ENCODE results near the gene GSTT4. TPM values are rescaled to one million over a fixed set of nuclear protein-coding genes. Genes with fewer than 3 reads are reported as not detected.
"Not testable (repeated sequence)": the region's sequence is repeated elsewhere in the genome, so short reads cannot be mapped to it uniquely, and the experiment has no call there.

The GSTT4 gene
- total RNA-seq, 2 donors from 2014 or later, result not detected

- Histone ChIP-seq H3K9me3 (no peaks in the 10 kb centered on the region), H3K9ac (ENCODE audit: low read depth in 2 of 2, low read length in 2 of 2) (no peak overlapping the region), H3K4me3 (no peak overlapping the region), H3K36me3 (peaks cover 13% of the 10 kb centered on the region), H3K27ac (no peak overlapping the region), H3K4me1 (no peaks in the 10 kb centered on the region), H3K27me3 (no peaks in the 10 kb centered on the region)
- DNase-seq, result no peak
- TF ChIP-seq CTCF (IDR thresholded peaks at IDR 0.05), result no peak
- intact Hi-C loops (cut with DNase I), result loop anchor here (10.0 kb wide), 1 partner anchor 75 kb away; no protein-coding TSS in a partner anchor
These were observed 44.7 kb upstream of the GSTT4 start for GRCh38 chr22:24049978-24050377.

DNA sequence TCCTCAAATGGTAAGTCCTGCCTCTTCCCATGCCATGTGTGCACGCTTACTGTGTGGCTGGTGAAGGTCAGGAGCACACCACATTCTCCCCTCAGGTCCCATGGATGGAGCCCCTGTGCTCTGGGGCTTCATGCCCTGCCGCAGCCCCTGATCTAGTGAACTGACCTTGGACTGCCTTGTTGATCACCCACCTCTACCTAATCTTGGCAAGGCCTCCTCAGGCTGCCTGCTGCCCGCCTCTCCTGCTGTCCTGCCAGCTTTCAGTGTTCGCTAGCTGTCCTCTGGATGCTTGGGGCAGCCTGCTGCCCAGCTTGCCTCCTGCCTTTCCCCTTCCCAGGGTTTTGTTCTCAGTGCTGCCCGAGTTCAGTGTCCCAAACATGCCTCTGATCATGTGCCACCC is 44.0 kb upstream of the GSTT4 start:
- peaks cover 8% of the 10 kb centered on the region for H3K36me3 ChIP-seq
- intact Hi-C loops (cut with DNase I), result loop anchor here (10.0 kb wide), 1 partner anchor 76 kb away; no protein-coding TSS in a partner anchor

DNA sequence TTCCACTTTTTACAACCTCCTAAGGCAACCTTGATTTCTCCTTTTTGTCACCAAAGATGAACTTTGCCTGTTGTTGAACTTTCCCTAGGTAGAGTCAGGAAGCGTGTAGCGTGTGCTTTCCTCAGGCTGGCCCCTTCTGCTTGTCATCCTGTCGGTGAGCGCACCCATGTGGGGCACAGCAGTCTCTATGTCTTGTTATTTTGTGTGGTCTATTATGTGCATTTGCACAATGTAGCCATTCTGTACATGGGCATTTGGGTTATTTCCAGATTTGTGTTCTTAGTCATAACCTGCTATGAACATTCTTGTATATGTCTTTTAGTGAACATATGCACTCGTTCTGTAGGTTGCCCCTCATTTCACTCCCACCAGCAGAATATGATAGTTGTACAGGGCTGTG is 40.8 kb upstream of the GSTT4 start:
- no peak for TF ChIP-seq CTCF (IDR thresholded peaks at IDR 0.05)
- H3K4me3 ChIP-seq, result no peak overlapping the region
- intact Hi-C loops (cut with DNase I), result loop anchor here (10.0 kb wide), 1 partner anchor 79 kb away; no protein-coding TSS in a partner anchor
- DNase-seq, result no peak
- H3K27ac ChIP-seq, result no peak overlapping the region
- peaks cover 4% of the 10 kb centered on the region for H3K36me3 ChIP-seq
- no peaks in the 10 kb centered on the region for H3K27me3 ChIP-seq
- no peak overlapping the region for H3K9ac ChIP-seq (ENCODE audit: low read depth in 2 of 2, low read length in 2 of 2)
- no peaks in the 10 kb centered on the region for H3K9me3 ChIP-seq
- H3K4me1 ChIP-seq, result no peaks in the 10 kb centered on the region

More for the DNA sequence above, 44.0 kb upstream of the GSTT4 start:
- Histone ChIP-seq H3K4me3 (no peak overlapping the region), H3K27ac (no peak overlapping the region), H3K9me3 (no peaks in the 10 kb centered on the region), H3K9ac (ENCODE audit: low read depth in 2 of 2, low read length in 2 of 2) (no peak overlapping the region), H3K4me1 (no peaks in the 10 kb centered on the region), H3K27me3 (no peaks in the 10 kb centered on the region)
- TF ChIP-seq CTCF (IDR thresholded peaks at IDR 0.05), result no peak
- no peak for DNase-seq

DNA sequence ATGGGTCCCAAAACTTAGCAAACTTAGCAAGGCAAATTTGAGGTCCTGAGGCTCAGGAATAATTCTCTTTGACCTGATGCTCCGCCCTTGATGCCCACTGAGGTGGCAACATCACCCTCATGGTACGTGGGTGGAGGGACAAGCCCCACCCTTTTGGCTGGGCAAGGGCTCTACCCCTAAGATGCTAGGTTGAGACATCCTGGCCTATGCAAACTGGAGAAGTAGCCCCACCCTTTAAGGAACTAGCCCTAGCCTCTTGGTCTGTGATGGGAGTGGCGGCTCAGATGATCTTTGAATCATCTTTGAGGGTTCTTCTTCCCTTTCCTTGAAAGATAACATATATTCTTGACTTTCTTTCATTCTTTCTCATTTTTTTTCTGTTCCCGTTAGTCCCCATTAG is 38.7 kb upstream of the GSTT4 start:
- Histone ChIP-seq H3K27me3 (no peaks in the 10 kb centered on the region), H3K9ac (ENCODE audit: low read depth in 2 of 2, low read length in 2 of 2) (no peak overlapping the region), H3K9me3 (no peaks in the 10 kb centered on the region), H3K4me3 (no peak overlapping the region), H3K27ac (no peak overlapping the region), H3K4me1 (no peaks in the 10 kb centered on the region), H3K36me3 (peaks cover 13% of the 10 kb centered on the region)
- no peak for DNase-seq
- intact Hi-C loops (cut with DNase I), result loop anchor here (10.0 kb wide), 1 partner anchor 81 kb away; no protein-coding TSS in a partner anchor
- TF ChIP-seq CTCF (IDR thresholded peaks at IDR 0.05), result no peak

DNA sequence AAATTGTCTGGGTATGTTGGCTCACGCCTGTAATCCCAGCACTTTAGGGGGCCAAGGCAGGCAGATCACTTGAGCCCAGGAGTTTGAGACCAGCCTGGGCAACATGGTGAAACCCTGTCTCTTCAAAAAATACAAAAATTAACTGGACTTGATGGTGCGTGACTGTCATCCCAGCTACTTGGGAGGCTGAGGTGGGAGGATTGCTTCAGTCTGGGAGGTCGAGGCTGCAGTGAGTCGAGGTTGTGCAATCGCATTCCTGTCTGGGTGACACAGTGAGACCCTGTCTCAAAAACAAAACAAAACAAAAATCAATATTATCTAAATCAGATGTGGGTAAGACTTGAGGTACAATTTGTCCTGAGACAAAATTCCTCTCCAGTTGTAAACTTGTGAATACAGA is 38.2 kb upstream of the GSTT4 start:
- H3K4me1 ChIP-seq; H3K4me3 ChIP-seq; H3K9me3 ChIP-seq; DNase-seq; H3K27me3 ChIP-seq; H3K27ac ChIP-seq; H3K9ac ChIP-seq (ENCODE audit: low read depth in 2 of 2, low read length in 2 of 2): not testable (repeated sequence)
- intact Hi-C loops (cut with DNase I), result loop anchor here (10.0 kb wide), 1 partner anchor 81 kb away; no protein-coding TSS in a partner anchor
- peaks cover 14% of the 10 kb centered on the region for H3K36me3 ChIP-seq

DNA sequence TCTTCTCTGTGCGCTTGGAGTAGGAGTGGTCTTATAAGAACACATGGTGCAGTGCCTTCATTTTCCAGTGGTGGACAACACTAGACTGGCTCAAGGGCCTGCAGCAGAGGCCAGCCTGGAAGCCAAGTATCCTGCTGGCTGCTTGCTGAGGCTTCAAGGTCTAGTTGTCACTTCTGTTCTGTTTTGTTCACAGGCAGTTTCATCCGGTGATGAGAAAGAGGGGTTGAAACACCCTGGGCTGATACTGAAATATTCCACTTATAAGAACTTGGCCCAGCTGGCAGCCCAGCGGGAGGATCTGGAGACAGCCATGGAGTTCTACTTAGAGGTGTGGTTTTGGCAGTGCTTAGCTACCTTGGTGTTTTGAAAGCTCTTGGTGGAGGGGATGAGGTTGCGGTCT is 35.7 kb upstream of the GSTT4 start:
- H3K36me3 ChIP-seq, result peaks cover 20% of the 10 kb centered on the region
- no peak for TF ChIP-seq CTCF (IDR thresholded peaks at IDR 0.05)
- H3K4me1 ChIP-seq, result no peaks in the 10 kb centered on the region
- intact Hi-C loops (cut with DNase I), result loop anchor here (10.0 kb wide), 1 partner anchor 84 kb away; no protein-coding TSS in a partner anchor
- no peak overlapping the region for H3K27ac ChIP-seq
- no peaks in the 10 kb centered on the region for H3K27me3 ChIP-seq
- no peak overlapping the region for H3K9ac ChIP-seq (ENCODE audit: low read depth in 2 of 2, low read length in 2 of 2)
- no peak overlapping the region for H3K4me3 ChIP-seq
- no peaks in the 10 kb centered on the region for H3K9me3 ChIP-seq
- no peak for DNase-seq

Measured in colonic mucosa (tissue), 4 donors.